Skeletal muscle tissue (tissue), 4 donors: Measurements from ENCODE around the gene CTNNA3. TPM values are rescaled to one million over a fixed set of nuclear protein-coding genes. Genes with fewer than 3 reads are reported as not detected.
"Not testable (repeated sequence)": the region's sequence is repeated elsewhere in the genome, so short reads cannot be mapped to it uniquely, and the experiment has no call there.

Source experiments
- H3K27ac ChIP-seq: one replicate; pipeline ENCODE4 v1.7.0; 2013; ENCODE audit warnings: mild to moderate bottlenecking, low read depth, low read length, inconsistent platforms
- H3K27me3 ChIP-seq, 3 donors: one replicate each; pipeline ENCODE4 v1.7.0; 2013; ENCODE audit warnings: low read length in 3 of 3; ENCODE audit not compliant: control insufficient read depth in 3 of 3, insufficient read depth in 3 of 3
- H3K36me3 ChIP-seq, 3 donors: one replicate each; pipeline ENCODE4 v1.7.0; 2013; ENCODE audit warnings: low read length in 3 of 3; ENCODE audit not compliant: control insufficient read depth in 3 of 3, insufficient read depth in 3 of 3
- H3K4me1 ChIP-seq, 3 donors: one replicate each; pipeline ENCODE4 v1.7.0; 2013; ENCODE audit warnings: low read length in 3 of 3, mild to moderate bottlenecking in 3 of 3; ENCODE audit not compliant: control insufficient read depth in 3 of 3, insufficient read depth in 3 of 3
- H3K4me3 ChIP-seq, 3 donors: one replicate each; pipeline ENCODE4 v1.7.0; 2013; ENCODE audit warnings: low read length in 3 of 3
- H3K9ac ChIP-seq, 3 donors: one replicate each; pipeline ENCODE4 v1.7.0; 2013; ENCODE audit warnings: low read length in 3 of 3, mild to moderate bottlenecking in 3 of 3, moderate library complexity in 2 of 3, low read depth in 1 of 3
- H3K9me3 ChIP-seq, 3 donors: one replicate each; pipeline ENCODE4 v1.7.0; 2013; ENCODE audit warnings: low read length in 3 of 3; ENCODE audit not compliant: control insufficient read depth in 3 of 3
- total RNA-seq: library from RNA; depleted of rRNA; stranded (reverse); fragments of >200 nt; gene quantifications from one replicate; pipeline ENCODE4 v1.2.3, GENCODE V29; 2014
- donor health status: Osteomylitis.

CTNNA3 gene
- total RNA-seq, 1 donor from 2014 or later, result 24.0 TPM

- no peaks in the 10 kb centered on the region for H3K27me3 ChIP-seq
- no peak overlapping the region for H3K4me3 ChIP-seq
- peaks cover 3 to 6% (median 4%) of the 10 kb centered on the region in 3 donors for H3K4me1 ChIP-seq
- H3K36me3 ChIP-seq, result no peaks in the 10 kb centered on the region
- H3K9ac ChIP-seq, result no peak overlapping the region
- peak overlapping the region; percentile 31 for H3K27ac ChIP-seq
- no peaks in the 10 kb centered on the region for H3K9me3 ChIP-seq
Measured at GRCh38 chr10:67221939-67222494, 474.0 kb downstream of the CTNNA3 start.

GRCh38 chr10:67211680-67212079 is 484.3 kb downstream of the CTNNA3 start:
- no peaks in the 10 kb centered on the region for H3K4me1 ChIP-seq
- H3K27ac ChIP-seq, result no peak overlapping the region
- H3K9ac ChIP-seq, result no peak overlapping the region
- no peak overlapping the region for H3K4me3 ChIP-seq
- H3K27me3 ChIP-seq, result no peaks in the 10 kb centered on the region
- H3K36me3 ChIP-seq, result no peaks in the 10 kb centered on the region
- H3K9me3 ChIP-seq, result no peaks in the 10 kb centered on the region

GRCh38 chr10:67207923-67208322 is 488.1 kb downstream of the CTNNA3 start:
- not testable (repeated sequence) for H3K27ac ChIP-seq, H3K36me3 ChIP-seq, H3K9me3 ChIP-seq, H3K9ac ChIP-seq, H3K27me3 ChIP-seq, H3K4me3 ChIP-seq, H3K4me1 ChIP-seq

GRCh38 chr10:67200913-67201564 is 495.0 kb downstream of the CTNNA3 start:
- H3K36me3 ChIP-seq, result no peaks in the 10 kb centered on the region
- H3K27me3 ChIP-seq, result no peaks in the 10 kb centered on the region
- no peak overlapping the region for H3K9ac ChIP-seq
- no peaks in the 10 kb centered on the region for H3K9me3 ChIP-seq
- H3K4me3 ChIP-seq, result no peak overlapping the region
- no peak overlapping the region for H3K27ac ChIP-seq
- no peaks in the 10 kb centered on the region for H3K4me1 ChIP-seq

- H3K27ac ChIP-seq, result no peak overlapping the region
- H3K9ac ChIP-seq, result no peak overlapping the region
- no peaks in the 10 kb centered on the region for H3K9me3 ChIP-seq
- H3K4me1 ChIP-seq, result no peaks in the 10 kb centered on the region
- H3K36me3 ChIP-seq, result no peaks in the 10 kb centered on the region
- no peak overlapping the region for H3K4me3 ChIP-seq
- H3K27me3 ChIP-seq, result no peaks in the 10 kb centered on the region
Measured at GRCh38 chr10:67175354-67175753, 520.6 kb downstream of the CTNNA3 start.

GRCh38 chr10:67173787-67174186 is 522.2 kb downstream of the CTNNA3 start:
- Histone ChIP-seq H3K27me3 (no peaks in the 10 kb centered on the region), H3K9me3 (no peaks in the 10 kb centered on the region), H3K4me3 (no peak overlapping the region), H3K4me1 (no peaks in the 10 kb centered on the region), H3K27ac (no peak overlapping the region), H3K36me3 (no peaks in the 10 kb centered on the region), H3K9ac (no peak overlapping the region)

- H3K9ac ChIP-seq, result no peak overlapping the region
- H3K4me3 ChIP-seq, result no peak overlapping the region
- H3K27me3 ChIP-seq, result no peaks in the 10 kb centered on the region
- no peaks in the 10 kb centered on the region for H3K9me3 ChIP-seq
- H3K4me1 ChIP-seq, result no peaks in the 10 kb centered on the region
- no peak overlapping the region for H3K27ac ChIP-seq
- H3K36me3 ChIP-seq, result no peaks in the 10 kb centered on the region
Measured at GRCh38 chr10:67171970-67172369, 524.0 kb downstream of the CTNNA3 start.

GRCh38 chr10:67156239-67156638 is 539.8 kb downstream of the CTNNA3 start:
- H3K27me3 ChIP-seq, result no peaks in the 10 kb centered on the region
- H3K4me1 ChIP-seq, result no peaks in the 10 kb centered on the region

GRCh38 chr10:67151471-67151870 is 544.5 kb downstream of the CTNNA3 start:
- Histone ChIP-seq H3K4me3 (no peak overlapping the region), H3K4me1 (no peaks in the 10 kb centered on the region), H3K36me3 (no peaks in the 10 kb centered on the region), H3K27me3 (no peaks in the 10 kb centered on the region), H3K9ac (no peak overlapping the region), H3K9me3 (no peaks in the 10 kb centered on the region), H3K27ac (no peak overlapping the region)

More at GRCh38 chr10:67156239-67156638, 539.8 kb downstream of the CTNNA3 start:
- H3K27ac ChIP-seq, result no peak overlapping the region
- no peak overlapping the region for H3K4me3 ChIP-seq
- no peaks in the 10 kb centered on the region for H3K36me3 ChIP-seq
- no peak overlapping the region for H3K9ac ChIP-seq
- no peaks in the 10 kb centered on the region for H3K9me3 ChIP-seq

- H3K4me1 ChIP-seq, result no peaks in the 10 kb centered on the region
- no peak overlapping the region for H3K4me3 ChIP-seq
- no peaks in the 10 kb centered on the region for H3K27me3 ChIP-seq
- H3K9me3 ChIP-seq, result no peaks in the 10 kb centered on the region
- H3K36me3 ChIP-seq, result no peaks in the 10 kb centered on the region
- H3K9ac ChIP-seq, result no peak overlapping the region
- H3K27ac ChIP-seq, result no peak overlapping the region
Measured at GRCh38 chr10:67144530-67144929, 551.5 kb downstream of the CTNNA3 start.
